Parathyroid adenoma (tissue), 2 donors: ENCODE data around the gene DNMT1.

Source experiments
- H2AFZ ChIP-seq: fragments of 300-600 bp; sonication (generic); one replicate; pipeline ENCODE4 v1.7.0; 2017; ENCODE audit warnings: antibody characterized with exemption, mild to moderate bottlenecking
- H3K27ac ChIP-seq: fragments of 300-600 bp; sonication (generic); one replicate; pipeline ENCODE4 v1.7.0; 2017
- H3K27me3 ChIP-seq: fragments of 300-600 bp; sonication (generic); one replicate; pipeline ENCODE4 v1.7.0; 2017; ENCODE audit warnings: low read length; ENCODE audit not compliant: control insufficient read depth, insufficient read depth
- H3K36me3 ChIP-seq: fragments of 300-600 bp; sonication (generic); one replicate; pipeline ENCODE4 v1.7.0; 2017; ENCODE audit warnings: low read length; ENCODE audit not compliant: control insufficient read depth, insufficient read depth
- H3K4me1 ChIP-seq: fragments of 300-600 bp; sonication (generic); one replicate; pipeline ENCODE4 v1.7.0; 2017; ENCODE audit warnings: control low read depth
- H3K4me2 ChIP-seq: fragments of 300-600 bp; sonication (generic); one replicate; pipeline ENCODE4 v1.7.0; 2017; ENCODE audit warnings: low read length
- H3K4me3 ChIP-seq: fragments of 300-600 bp; sonication (generic); one replicate; pipeline ENCODE4 v1.7.0; 2017; ENCODE audit warnings: low read depth, low read length
- H3K79me2 ChIP-seq: fragments of 300-600 bp; sonication (generic); one replicate; pipeline ENCODE4 v1.7.0; 2017; ENCODE audit warnings: control low read depth
- H3K9ac ChIP-seq: fragments of 300-600 bp; sonication (generic); one replicate; pipeline ENCODE4 v1.7.0; 2017; ENCODE audit warnings: mild to moderate bottlenecking
- H3K9me3 ChIP-seq: fragments of 300-600 bp; sonication (generic); one replicate; pipeline ENCODE4 v1.7.0; 2017; ENCODE audit warnings: low read length; ENCODE audit not compliant: control insufficient read depth
- TF ChIP-seq, protein P1 (sequence below): fragments of 300-600 bp; sonication (generic); IDR thresholded peaks from one replicate; pipeline ENCODE4 v1.7.0; 2017; ENCODE audit warnings: antibody characterized with exemption, mild to moderate bottlenecking
- donor health status: primary hyperparathyroidism.

DNMT1 gene

DNA sequence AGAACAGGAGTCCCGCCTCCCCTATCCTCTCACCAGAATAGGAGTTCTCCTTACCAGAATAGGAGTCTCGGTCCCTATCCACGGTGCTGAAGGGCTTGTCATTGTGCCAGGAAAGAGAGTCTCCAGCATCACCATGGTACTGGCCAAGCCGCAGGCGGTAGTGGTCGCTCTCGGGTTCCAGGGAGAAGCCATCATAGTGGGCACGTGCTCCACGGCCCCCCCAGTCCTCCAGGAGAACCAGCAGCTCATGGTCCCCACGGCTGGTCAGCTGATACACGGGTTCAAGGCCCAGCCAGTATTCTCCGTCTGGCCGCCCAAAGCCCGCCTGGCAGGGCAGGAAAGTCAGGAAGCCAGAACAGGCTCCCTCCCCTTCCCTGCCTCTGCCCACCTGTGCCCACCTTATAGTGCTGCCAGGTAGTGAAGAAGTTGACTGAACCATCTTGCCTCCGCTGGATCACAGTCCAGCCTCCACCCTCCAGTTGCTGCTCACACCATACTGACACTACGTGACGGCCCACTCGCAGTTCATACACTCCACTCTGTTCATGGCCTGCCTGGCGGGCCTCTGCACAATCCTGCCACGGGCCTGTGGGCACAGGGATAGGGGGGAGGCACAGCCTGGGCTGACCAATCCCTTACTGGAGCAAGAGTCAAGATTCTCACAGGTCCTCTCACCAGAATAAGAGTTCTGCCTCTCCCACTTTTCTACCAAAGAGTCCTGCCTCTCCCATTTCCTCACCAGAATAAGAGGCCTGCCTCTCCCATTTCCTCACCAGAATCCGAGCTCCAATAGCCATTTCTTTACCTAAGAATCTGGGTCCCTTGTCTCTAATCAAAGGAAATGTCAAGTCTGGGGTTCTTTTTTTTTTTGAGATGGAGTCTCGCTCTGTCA, 101.2 kb downstream of the DNMT1 start:
- Histone ChIP-seq H3K4me1 (no peaks in the 10 kb centered on the region), H3K79me2 (no peaks in the 10 kb centered on the region), H3K36me3 (no peaks in the 10 kb centered on the region), H3K27me3 (no peaks in the 10 kb centered on the region), H3K9me3 (no peaks in the 10 kb centered on the region), H2AFZ (no peak overlapping the region), H3K4me2 (no peak overlapping the region), H3K4me3 (no peak overlapping the region), H3K27ac (no peak overlapping the region), H3K9ac (no peak overlapping the region)
- TF ChIP-seq, protein P1, sequence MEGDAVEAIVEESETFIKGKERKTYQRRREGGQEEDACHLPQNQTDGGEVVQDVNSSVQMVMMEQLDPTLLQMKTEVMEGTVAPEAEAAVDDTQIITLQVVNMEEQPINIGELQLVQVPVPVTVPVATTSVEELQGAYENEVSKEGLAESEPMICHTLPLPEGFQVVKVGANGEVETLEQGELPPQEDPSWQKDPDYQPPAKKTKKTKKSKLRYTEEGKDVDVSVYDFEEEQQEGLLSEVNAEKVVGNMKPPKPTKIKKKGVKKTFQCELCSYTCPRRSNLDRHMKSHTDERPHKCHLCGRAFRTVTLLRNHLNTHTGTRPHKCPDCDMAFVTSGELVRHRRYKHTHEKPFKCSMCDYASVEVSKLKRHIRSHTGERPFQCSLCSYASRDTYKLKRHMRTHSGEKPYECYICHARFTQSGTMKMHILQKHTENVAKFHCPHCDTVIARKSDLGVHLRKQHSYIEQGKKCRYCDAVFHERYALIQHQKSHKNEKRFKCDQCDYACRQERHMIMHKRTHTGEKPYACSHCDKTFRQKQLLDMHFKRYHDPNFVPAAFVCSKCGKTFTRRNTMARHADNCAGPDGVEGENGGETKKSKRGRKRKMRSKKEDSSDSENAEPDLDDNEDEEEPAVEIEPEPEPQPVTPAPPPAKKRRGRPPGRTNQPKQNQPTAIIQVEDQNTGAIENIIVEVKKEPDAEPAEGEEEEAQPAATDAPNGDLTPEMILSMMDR: no peak

GRCh38 chr19:10092648-10093294, 102.0 kb downstream of the DNMT1 start:
- Histone ChIP-seq H3K9me3 (no peaks in the 10 kb centered on the region), H3K79me2 (no peaks in the 10 kb centered on the region), H3K36me3 (no peaks in the 10 kb centered on the region), H3K27ac (no peak overlapping the region), H3K4me3 (no peak overlapping the region), H3K4me2 (no peak overlapping the region), H2AFZ (no peak overlapping the region), H3K27me3 (no peaks in the 10 kb centered on the region), H3K9ac (no peak overlapping the region), H3K4me1 (no peaks in the 10 kb centered on the region)
- TF ChIP-seq, protein P1: no peak

- Histone ChIP-seq H2AFZ (no peak overlapping the region), H3K36me3 (no peaks in the 10 kb centered on the region), H3K4me1 (no peaks in the 10 kb centered on the region), H3K4me3 (no peak overlapping the region), H3K9me3 (no peaks in the 10 kb centered on the region), H3K79me2 (no peaks in the 10 kb centered on the region), H3K9ac (no peak overlapping the region), H3K27ac (no peak overlapping the region), H3K27me3 (no peaks in the 10 kb centered on the region), H3K4me2 (no peak overlapping the region)
- TF ChIP-seq, protein P1: no peak
Observed at GRCh38 chr19:10091895-10092641, 102.7 kb downstream of the DNMT1 start.

GRCh38 chr19:10091370-10091687, 103.4 kb downstream of the DNMT1 start:
- TF ChIP-seq, protein P1: no peak
- Histone ChIP-seq H3K27ac (no peak overlapping the region), H2AFZ (no peak overlapping the region)

More at GRCh38 chr19:10091370-10091687, 103.4 kb downstream of the DNMT1 start:
- H3K79me2 ChIP-seq: no peaks in the 10 kb centered on the region
- H3K9ac ChIP-seq: no peak overlapping the region
- no peaks in the 10 kb centered on the region for H3K27me3 ChIP-seq
- H3K9me3 ChIP-seq: no peaks in the 10 kb centered on the region
- no peaks in the 10 kb centered on the region for H3K4me1 ChIP-seq
- H3K4me3 ChIP-seq: no peak overlapping the region
- H3K36me3 ChIP-seq: no peaks in the 10 kb centered on the region
- H3K4me2 ChIP-seq: no peak overlapping the region
